GM12873 (cell line): Measurements from ENCODE around the gene CDC6.

ENCODE experiments used
- CTCF ChIP-seq: IDR thresholded peaks from 2 replicates; pipeline ENCODE4 v1.5.1; 2012; ENCODE audit warnings: low read depth, mild to moderate bottlenecking, moderate library complexity, low read length, control low read depth; ENCODE audit not compliant: insufficient read depth; ENCODE audit errors: missing control alignments

The CDC6 gene

DNA sequence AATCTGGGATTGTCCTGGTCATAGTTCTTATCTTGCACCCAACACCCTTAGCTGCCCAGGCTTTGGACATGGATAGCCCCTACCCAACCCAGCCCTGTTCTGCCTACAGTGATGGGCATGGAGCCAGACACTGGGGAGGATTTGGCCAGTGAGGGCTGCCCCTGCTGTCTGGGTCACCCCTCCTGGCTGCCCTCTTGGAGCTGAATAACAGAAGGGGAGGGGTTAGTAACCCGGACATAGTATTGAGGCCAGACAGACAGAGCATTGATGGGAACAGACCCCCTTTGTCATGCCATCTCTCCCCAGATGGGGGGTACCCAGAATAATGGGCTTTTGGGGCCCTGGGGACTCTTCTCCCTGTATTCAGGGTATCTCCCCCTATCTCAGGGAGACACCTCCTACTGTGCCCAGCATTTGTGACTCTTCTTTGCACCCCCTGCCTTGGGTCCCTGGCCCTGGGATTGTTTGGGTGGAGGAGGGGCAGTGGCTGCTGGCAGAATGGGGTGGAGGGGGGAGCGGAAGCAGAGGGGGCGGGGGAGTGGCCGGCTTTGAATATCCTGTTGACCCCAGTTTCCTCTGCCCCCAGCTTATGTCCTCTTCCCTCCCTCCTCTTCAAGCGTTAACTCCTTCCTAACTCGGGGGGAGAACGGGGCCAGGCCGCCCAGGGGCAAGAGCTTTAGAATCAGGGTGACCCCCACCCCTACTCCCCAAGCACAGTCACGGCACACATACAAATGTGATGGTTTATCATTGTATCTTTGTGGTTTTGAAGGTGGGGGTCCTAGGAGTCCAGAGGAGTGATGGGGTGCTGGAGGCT, 59.8 kb downstream of the CDC6 start:
- no peak for TF ChIP-seq CTCF

- TF ChIP-seq CTCF, result no peak
Observed at GRCh38 chr17:40348136-40348504, 60.4 kb downstream of the CDC6 start.

GRCh38 chr17:40348562-40349476, 61.1 kb downstream of the CDC6 start:
- no peak for TF ChIP-seq CTCF

DNA sequence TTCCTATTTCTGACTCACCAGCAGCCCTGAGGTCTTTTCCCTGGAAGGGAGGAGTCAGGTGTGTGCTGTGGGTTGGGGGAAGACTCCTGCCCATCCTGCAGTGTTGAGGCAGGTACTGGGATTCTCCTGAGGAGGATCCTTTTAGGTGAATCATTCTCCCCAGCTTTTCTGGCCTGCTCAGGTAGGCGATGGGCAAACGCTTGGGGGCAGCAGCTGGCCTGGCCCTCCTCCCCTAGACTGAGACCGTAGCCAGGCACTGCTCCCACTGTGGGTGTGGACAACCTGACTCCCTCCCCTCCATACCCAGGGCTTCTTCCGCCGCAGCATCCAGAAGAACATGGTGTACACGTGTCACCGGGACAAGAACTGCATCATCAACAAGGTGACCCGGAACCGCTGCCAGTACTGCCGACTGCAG, 61.8 kb downstream of the CDC6 start:
- TF ChIP-seq CTCF, result no peak

DNA sequence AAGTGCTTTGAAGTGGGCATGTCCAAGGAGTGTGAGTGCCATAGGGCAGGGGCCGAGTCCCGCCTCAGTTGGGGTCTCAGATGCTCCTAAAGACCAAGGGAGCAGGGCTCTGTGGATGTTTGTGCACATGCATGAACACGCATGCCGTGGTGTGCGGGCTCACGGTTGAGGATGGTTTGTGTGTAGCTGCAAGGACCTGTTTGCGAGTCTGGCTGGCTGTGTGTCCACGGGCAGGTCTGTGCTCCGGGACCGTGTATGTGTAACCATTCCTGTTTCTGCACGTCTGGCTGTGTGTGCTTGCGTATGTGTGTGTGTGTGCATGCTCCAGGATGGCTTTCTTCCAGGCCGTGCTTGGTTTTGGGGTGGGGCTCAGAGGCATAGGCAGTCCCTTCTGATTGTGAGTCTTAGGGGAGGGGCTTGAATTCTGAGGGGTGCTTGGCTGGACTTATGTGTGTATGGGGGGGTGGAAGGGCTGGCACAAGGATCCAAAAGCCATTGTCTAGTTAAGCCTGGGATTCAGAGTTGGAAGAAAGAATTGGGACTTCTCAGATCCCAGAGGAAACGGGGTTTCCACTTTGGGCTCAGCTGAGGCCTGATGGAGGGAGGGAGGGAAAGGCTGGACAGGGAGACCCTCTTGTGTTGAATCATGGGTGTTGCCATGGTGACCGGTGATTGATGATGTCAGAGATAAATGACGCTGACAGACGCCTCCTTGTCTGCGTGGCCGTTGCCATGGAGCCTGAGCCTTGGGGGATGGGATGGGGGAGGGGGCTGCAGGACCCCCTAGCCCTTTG, 62.4 kb downstream of the CDC6 start:
- no peak for TF ChIP-seq CTCF

GRCh38 chr17:40350689-40351358, 63.1 kb downstream of the CDC6 start:
- no peak for TF ChIP-seq CTCF
